ENCODE data around the gene MAP3K13.

The MAP3K13 gene

GRCh38 chr3:185322101-185322719, 40.7 kb upstream of the MAP3K13 start:
- POLR2A ChIA-PET: no interaction called here
- DNase-seq (ENCODE audit: extremely low spot score): no peak
- CTCF ChIA-PET: no interaction called here
- TF ChIP-seq CTBP1 (IDR thresholded peaks at IDR 0.05; ENCODE audit: borderline replicate concordance) (no peak), SUZ12 (IDR thresholded peaks at IDR 0.05) (no peak), FOXM1 (IDR thresholded peaks at IDR 0.05; ENCODE audit: borderline replicate concordance) (no peak), SP1 (IDR thresholded peaks at IDR 0.05) (no peak), NFRKB (IDR thresholded peaks at IDR 0.05) (no peak), L3MBTL2 (conservative IDR thresholded peaks at IDR 0.05) (no peak), ZNF384 (IDR thresholded peaks at IDR 0.05) (no peak), ELF4 (IDR thresholded peaks at IDR 0.05) (no peak), FOXA1 (IDR thresholded peaks at IDR 0.05) (no peak), HDGF (IDR thresholded peaks at IDR 0.05; ENCODE audit: borderline replicate concordance) (no peak), BHLHE40 (IDR thresholded peaks at IDR 0.05; ENCODE audit: borderline replicate concordance) (no peak)

DNA sequence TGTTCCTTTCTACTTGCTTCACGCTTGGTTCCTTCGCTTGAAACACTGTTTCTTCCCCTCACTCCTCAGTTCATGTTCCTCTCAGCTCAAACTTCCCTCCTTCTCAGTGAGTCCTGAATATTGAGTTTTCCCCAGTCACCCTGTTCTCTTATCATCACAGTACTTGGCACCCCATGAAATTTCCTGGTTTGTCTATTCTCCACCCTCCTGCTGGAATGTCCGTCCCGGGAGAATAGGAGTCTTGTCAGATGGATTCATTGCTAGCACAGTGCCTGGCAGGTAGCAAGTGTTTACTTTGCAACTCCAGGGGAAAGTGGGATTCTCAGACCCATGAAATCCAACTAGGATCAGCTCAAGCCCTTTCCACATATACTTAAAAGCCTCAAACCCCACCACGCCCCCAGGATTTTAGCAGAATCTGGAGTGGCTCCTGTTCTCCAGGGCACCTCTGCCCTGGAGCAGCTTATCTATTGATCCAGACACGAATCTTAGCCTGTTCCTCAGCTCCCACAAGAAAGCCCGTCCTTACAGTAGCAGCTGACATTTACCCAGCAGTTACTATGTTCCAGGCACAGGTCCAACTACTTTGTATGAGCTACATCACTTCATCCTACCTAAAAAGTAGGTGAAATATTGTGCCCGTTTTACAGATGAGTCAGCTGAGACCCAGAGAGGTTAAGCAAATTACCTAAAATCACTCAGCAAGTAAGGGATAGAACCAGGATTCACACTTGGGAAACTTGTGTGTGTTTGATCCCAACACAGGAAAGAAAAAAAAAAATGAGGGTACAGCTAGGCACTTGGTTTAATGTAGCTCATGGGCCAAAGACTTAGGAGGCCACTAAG, 36.8 kb upstream of the MAP3K13 start:
- CTCF ChIA-PET: no interaction called here
- DNase-seq (ENCODE audit: extremely low spot score): no peak
- POLR2A ChIA-PET: no interaction called here
- TF ChIP-seq TARDBP (IDR thresholded peaks at IDR 0.05): no peak
- TF ChIP-seq SUZ12 (IDR thresholded peaks at IDR 0.05): no peak
- TF ChIP-seq FOXK2 (IDR thresholded peaks at IDR 0.05): no peak

- POLR2A ChIA-PET: no interaction called here
- CTCF ChIA-PET: no interaction called here
- no peak for TF ChIP-seq BHLHE40 (IDR thresholded peaks at IDR 0.05; ENCODE audit: borderline replicate concordance)
- no peak for TF ChIP-seq ELF4 (IDR thresholded peaks at IDR 0.05)
- no peak for TF ChIP-seq SP1 (IDR thresholded peaks at IDR 0.05)
- no peak for TF ChIP-seq TARDBP (IDR thresholded peaks at IDR 0.05)
- DNase-seq (ENCODE audit: extremely low spot score): no peak
These were observed 35.9 kb upstream of the MAP3K13 start for GRCh38 chr3:185327062-185327461.

GRCh38 chr3:185328324-185329004, 34.5 kb upstream of the MAP3K13 start:
- POLR2A ChIA-PET: no interaction called here
- CTCF ChIA-PET: interaction anchor here (1.0 kb wide), 1 partner anchor 57 kb away, joined by 5 read pairs; no protein-coding TSS in a partner anchor
- TF ChIP-seq L3MBTL2 (conservative IDR thresholded peaks at IDR 0.05) (no peak), NFRKB (IDR thresholded peaks at IDR 0.05) (no peak), ARNT (IDR thresholded peaks at IDR 0.05) (no peak), SP1 (IDR thresholded peaks at IDR 0.05) (no peak), PKNOX1 (IDR thresholded peaks at IDR 0.05) (no peak), FOXK2 (IDR thresholded peaks at IDR 0.05) (no peak), HDGF (IDR thresholded peaks at IDR 0.05; ENCODE audit: borderline replicate concordance) (no peak), LEF1 (IDR thresholded peaks at IDR 0.05; ENCODE audit: borderline replicate concordance) (no peak), BHLHE40 (IDR thresholded peaks at IDR 0.05; ENCODE audit: borderline replicate concordance) (no peak), TARDBP (IDR thresholded peaks at IDR 0.05) (no peak), FOXA1 (IDR thresholded peaks at IDR 0.05) (no peak), ELF4 (IDR thresholded peaks at IDR 0.05) (no peak), FOXM1 (IDR thresholded peaks at IDR 0.05; ENCODE audit: borderline replicate concordance) (no peak), CTBP1 (IDR thresholded peaks at IDR 0.05; ENCODE audit: borderline replicate concordance) (no peak), ZNF384 (IDR thresholded peaks at IDR 0.05) (no peak)
- DNase-seq (ENCODE audit: extremely low spot score): no peak

GRCh38 chr3:185330238-185330637, 32.7 kb upstream of the MAP3K13 start:
- TF ChIP-seq FOXM1 (IDR thresholded peaks at IDR 0.05; ENCODE audit: borderline replicate concordance) (no peak), TARDBP (IDR thresholded peaks at IDR 0.05) (no peak), HDGF (IDR thresholded peaks at IDR 0.05; ENCODE audit: borderline replicate concordance) (no peak), NFRKB (IDR thresholded peaks at IDR 0.05) (no peak), L3MBTL2 (conservative IDR thresholded peaks at IDR 0.05) (no peak), LEF1 (IDR thresholded peaks at IDR 0.05; ENCODE audit: borderline replicate concordance) (no peak), ARNT (IDR thresholded peaks at IDR 0.05) (no peak), ZNF384 (IDR thresholded peaks at IDR 0.05) (no peak), FOXK2 (IDR thresholded peaks at IDR 0.05) (no peak), PKNOX1 (IDR thresholded peaks at IDR 0.05) (no peak), BHLHE40 (IDR thresholded peaks at IDR 0.05; ENCODE audit: borderline replicate concordance) (no peak), SUZ12 (IDR thresholded peaks at IDR 0.05) (no peak), CTBP1 (IDR thresholded peaks at IDR 0.05; ENCODE audit: borderline replicate concordance) (no peak), SP1 (IDR thresholded peaks at IDR 0.05) (no peak)
- CTCF ChIA-PET: no interaction called here
- no peak for DNase-seq (ENCODE audit: extremely low spot score)
- POLR2A ChIA-PET: no interaction called here

DNA sequence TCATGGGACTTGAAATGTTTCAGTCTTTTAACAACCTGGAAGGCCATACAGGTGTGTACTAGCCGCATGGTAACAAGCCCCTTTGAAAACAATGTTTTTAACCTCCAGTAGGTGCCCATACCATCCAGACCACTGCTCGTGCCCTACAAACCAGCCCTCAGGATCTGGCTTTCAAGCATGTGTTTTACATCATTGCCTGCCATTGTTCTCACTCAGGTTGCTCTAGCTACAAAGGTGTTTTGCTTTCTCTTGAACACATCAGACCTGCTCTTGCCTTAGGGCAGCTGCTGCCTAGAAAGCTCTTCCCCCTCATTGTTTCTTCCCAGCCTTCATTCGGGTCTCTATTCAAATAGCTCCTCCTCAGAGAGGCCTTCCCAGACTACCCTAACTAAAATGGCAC, 32.3 kb upstream of the MAP3K13 start:
- TF ChIP-seq ZNF384 (IDR thresholded peaks at IDR 0.05) (no peak), CTBP1 (IDR thresholded peaks at IDR 0.05; ENCODE audit: borderline replicate concordance) (no peak), FOXM1 (IDR thresholded peaks at IDR 0.05; ENCODE audit: borderline replicate concordance) (no peak), NFRKB (IDR thresholded peaks at IDR 0.05) (no peak), HDGF (IDR thresholded peaks at IDR 0.05; ENCODE audit: borderline replicate concordance) (no peak), FOXK2 (IDR thresholded peaks at IDR 0.05) (no peak), BHLHE40 (IDR thresholded peaks at IDR 0.05; ENCODE audit: borderline replicate concordance) (no peak), ARNT (IDR thresholded peaks at IDR 0.05) (no peak), PKNOX1 (IDR thresholded peaks at IDR 0.05) (no peak), L3MBTL2 (conservative IDR thresholded peaks at IDR 0.05) (no peak), TARDBP (IDR thresholded peaks at IDR 0.05) (no peak), FOXA1 (IDR thresholded peaks at IDR 0.05) (no peak), ELF4 (IDR thresholded peaks at IDR 0.05) (no peak), SUZ12 (IDR thresholded peaks at IDR 0.05) (no peak)
- no peak for DNase-seq (ENCODE audit: extremely low spot score)
- ChIA-PET POLR2A (no interaction called here), CTCF (no interaction called here)

All from HEK293T (cell line).